ENCODE data around the gene DIP2B.
"Not testable (repeated sequence)": the region's sequence is repeated elsewhere in the genome, so short reads cannot be mapped to it uniquely, and the experiment has no call there.

The DIP2B gene

DNA sequence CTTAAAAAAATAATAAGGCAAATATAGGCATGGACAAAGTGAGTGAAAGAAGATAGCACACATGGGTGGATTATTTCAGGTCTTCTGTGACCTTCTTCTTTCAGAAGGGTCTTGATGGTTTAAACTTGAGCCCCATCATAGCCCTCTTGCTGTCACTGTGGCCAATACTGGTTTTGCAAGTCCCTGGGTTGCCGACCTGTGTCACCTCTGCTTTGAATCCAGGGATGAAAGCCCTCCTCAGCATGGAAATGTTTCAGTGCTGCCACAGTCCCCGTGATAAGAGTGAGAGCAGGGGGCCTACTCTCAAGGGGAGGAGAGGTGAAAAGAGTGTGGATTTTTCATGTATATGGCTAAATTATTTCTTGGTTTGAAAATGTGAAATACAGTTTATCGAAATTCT is 228.9 kb downstream of the DIP2B start:
- no peak for DNase-seq

DNA sequence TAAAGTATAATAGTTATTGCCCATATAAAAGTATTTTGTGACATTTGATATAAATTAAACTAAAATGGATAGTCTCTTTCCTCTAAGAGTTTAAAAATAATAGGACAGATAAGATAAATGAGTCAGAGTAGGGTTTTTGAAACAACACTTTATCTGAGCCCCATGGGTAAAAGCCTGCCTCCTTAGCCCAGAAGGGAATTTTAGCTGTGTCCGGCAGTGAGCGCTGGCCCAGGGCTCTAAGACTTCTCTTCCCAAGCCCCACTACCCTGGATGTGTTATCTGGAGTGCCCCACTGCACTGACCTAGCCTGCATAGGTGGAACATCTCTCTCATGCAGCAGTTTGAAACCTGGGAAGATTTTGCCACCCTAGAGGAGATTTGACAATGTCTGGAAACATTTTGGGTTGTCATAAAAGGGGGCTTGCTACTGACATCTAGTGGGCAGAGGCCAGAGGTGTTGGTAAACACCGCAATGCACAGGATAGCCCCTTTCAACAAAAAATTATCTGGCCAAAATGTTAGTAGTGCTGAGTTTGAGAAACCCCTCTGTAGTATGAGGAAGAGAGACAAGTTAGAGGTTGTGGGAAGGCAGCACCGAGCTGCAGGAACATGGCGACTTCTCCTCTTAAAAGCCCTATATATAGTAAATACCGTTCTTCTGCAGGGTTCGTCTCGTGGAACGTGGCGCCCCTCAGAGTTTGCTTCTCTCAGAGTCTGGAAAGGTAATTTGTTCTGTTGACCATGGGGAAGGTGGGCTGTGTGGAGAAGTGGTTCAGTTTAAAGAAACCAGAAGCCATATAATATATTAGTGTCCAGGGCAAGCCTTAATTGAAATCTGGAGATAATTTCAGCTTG is 229.9 kb downstream of the DIP2B start:
- DNase-seq, result peak in 4 of 14 donors; percentile 3 to 74 (median 6)

DNA sequence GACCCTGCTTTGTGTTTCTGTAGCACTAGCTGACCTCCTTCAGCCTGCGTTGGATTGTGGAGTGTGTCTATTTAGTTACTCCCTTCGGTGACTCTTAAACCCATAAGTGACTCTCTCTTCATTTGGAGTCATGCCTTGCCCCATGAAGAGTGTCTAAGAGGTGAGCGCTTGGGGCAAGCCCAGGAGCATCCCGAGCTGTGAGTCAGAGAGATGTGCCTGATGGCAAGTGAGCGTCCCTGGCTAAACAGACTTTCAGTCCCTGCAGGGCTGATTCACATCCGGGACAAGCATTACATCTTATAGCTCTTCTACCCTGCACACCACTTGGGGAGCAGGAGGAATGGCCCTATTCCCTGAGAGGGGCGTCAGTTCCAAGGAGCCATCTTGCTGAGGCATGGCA is 234.8 kb downstream of the DIP2B start:
- DNase-seq, result no peak

DNA sequence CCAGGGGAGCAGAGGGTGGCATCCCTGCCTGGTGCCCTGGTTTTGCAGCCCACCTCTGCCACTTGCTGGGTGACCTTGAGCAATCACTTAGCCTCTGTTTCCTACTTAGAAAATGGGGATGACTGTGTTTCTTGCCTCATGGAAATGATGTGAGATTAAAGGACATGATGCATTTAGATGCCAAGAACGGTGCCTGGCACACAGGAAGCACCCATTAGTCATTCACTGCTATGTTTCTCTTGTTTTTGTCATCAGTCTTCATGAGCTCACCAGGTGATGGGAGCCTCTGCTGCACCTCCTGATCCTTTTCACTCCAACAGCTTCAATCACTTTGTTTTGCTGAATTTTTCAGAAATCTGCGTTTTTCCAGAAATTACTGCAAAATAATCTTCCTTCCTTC is 235.5 kb downstream of the DIP2B start:
- no peak for DNase-seq

DNA sequence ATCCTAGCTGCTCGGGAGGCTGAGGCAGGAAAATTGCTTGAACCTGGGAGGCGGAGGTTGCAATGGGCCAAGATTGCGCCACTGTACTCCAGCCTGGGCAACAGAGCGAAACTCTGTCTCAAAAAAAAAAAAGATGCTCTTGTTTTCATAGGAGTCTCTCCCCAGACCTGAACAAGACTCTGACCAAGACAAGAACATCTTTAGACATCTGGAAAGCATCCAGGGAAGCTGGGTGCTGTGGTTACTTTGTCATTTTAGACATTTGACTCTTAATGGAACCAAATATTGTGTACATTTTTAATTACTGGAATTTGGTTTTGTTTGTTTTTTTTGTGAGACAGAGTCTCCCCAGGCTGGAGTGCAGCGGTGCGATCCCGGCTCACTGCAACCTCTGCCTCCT is 238.0 kb downstream of the DIP2B start:
- DNase-seq, result no peak

DNA sequence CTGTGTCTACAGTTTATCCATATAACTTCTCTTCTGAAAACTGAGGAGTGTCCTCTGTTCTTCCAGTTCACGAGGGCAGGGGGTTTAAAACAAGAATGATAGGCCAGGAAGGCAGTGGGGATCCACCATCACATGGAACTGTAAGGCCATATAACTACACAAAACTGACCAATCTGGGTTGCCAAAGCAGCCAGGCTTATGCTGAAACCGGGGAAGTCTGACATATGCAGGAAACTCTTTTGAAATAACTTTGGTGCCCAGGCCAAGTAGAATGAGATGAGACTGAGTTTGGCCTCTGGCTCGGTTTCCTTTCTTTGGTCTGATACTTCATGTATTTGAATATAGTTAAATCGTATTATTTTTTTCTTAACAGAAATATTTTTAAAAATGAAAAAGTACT is 241.1 kb downstream of the DIP2B start:
- DNase-seq, result no peak

DNA sequence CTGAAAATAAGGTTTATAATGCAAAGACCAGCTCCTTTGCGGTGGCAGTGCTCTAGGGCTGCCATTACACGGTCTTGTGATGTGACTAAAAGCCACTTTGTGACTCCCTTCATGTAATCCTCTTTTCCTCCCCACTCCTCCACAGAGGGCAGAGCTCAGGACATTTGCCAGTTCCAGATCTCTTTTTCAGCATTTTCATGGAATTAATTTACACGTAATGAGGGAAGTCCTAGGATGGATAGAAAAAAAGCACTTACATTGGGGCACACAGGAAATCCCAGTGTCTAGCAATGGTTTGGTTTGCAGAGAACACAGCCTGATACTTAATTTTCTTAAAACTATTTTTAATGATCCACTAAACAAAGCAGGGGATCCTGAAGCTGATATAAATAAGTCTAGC is 241.6 kb downstream of the DIP2B start:
- DNase-seq, result no peak

DNA sequence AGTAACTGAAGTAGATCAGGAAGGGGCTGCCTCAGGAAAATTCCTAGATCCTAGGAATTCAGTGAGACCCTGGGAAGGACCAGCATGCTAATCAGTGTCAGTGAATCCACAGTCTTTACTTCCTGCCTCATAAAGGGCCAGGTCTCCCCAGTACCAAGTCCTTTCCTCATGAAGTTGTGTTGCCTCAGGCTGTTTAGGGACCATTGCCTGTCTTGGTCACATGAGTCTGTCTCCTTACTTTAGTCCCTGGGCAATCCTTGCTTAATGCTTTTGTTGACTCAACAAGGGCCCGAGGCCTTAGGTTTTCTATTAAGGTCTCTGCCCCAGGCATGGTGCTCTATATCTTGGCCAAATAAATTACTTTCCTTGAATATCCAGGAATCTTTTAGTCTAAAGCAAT is 243.0 kb downstream of the DIP2B start:
- no peak for DNase-seq

DNA sequence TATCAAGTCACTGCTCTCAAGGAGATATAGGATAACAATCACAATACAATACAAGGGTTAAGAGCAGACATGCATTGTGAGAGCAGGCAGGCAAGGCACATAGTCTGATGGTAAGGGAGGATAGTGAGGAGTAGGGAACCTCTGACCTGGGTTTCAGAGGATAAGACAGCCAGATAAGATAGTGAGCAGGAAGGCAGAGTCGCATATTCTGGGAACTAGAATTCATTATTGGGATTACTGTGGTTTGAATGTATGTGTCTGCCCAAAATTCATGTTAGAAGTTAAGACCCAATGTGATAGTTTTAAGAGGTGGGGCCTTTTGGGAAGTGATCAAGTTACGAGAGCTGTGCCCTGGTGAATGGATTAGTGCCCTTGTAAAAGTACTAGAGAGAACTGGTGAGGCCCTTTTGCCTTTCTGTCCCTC is 244.7 kb downstream of the DIP2B start:
- no peak for DNase-seq

DNA sequence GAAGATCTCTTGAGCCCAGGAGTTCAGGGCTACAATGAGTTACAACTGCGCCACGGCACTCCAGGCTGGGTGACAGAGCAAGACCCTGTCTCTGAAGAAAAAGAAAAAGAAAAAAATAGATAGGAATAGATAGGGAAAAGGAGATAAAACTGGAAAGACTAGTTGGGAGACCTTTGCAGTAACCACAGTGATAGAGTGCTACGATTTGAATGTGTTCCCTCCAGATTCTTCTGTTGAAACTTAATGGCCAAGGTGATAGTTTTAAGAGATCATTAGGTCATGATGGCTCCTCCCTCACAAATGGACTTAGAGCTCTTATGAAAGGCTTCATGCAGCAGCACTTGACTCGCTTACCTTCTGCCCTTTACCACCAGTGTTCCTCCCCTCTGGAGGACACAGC is 245.6 kb downstream of the DIP2B start:
- no peak for DNase-seq

DNA sequence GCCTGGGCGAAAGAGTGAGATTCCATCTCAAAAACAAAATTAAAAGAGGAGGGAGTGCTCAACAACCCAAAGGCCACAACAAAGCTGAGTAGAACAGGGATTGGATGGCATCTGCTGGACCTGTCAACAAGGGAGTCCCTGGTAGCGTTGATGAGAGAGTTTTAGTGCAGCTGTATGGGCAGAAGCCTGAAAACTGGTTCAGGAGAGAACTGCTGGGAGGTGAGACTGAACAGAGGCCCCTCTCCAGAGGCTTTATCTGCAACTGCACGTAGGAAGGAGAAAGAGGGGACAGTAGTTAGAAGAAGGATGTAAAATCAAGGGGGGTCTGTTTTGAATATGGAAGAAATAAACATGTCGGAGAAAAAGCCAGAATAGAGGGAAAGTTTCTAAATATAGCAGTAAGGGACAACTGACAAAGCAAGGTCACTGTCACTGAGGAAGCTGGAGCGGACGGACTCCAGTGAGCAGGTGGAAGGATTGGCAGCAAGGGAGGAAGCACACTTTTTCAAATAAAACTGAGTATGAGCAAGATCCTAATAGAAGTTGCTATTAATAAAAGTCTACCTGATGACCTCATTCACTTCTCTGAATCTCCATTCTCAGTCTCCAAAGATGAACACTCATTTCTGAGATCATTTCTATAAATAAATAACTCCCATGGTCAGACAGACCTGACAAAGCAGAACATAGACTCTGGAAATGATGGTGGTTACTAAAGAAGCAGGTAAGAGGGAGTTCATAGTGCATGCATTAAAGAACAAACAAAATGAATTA is 247.3 kb downstream of the DIP2B start:
- peak in 1 of 14 donors; percentile 53 for DNase-seq

DNA sequence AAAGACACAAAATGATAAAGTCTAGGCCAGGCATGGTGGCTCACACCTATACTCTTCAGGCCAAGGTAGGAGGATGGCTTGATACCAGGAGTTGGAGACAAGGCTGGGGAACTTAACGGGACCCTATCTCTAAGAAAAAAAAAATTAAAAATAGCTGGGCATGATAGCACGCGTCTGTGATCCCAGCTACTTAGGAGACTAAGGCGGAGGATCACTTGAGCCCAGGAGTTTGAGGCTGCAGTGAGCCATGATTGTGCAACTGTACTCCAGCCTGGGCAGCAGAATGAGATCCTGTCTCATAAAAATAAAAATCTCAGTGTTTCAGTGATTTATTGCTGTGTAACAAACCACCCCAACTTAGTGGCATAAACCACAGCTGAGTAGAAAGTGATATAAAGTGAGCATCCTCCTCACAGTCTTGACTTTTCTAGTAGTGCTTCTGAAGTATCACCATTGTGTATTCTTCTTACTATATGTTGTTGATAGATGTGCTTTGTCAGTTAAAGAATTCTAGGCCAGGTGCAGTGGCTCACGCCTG is 248.5 kb downstream of the DIP2B start:
- no peak for DNase-seq

DNA sequence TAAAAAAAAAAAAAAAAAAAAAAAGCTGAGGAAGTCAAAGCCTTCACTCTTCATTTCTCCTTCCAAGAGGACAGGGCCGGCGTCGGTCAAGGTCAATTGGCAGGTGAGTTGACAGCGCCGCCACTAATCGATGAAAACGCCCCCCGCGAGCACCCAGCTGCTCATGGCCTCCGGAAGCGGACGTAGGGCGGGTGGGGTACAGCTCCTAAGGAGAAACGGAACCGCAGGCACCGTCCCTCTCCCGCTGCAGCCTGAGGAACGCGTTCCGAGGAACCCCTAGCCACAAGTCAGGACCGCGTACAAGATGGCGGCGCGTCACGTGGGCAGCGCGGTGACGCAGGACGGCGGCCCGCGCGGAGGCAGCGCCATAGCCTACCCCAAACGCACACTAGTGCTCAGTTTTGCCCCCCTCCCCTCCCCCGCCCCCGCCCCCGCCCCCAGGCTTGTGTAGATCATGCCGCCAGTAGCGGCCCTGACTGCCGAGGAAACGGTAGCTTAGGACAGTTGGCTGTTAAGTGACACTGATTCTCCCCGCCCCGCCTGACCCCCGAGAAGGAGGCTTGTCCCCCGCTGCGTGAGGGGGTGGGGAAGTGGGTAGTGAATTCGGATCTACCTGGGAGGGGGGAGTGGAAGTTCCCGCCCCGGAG is 259.0 kb downstream of the DIP2B start, which contains the start of gene ATF1:
Gene ATF1, plus strand, starts transcription at position 463 of the 647 bp plus-strand sequence. CDS start 16,045 bp downstream, outside the sequence.
- peak; percentile 31 to 93 (median 87) for DNase-seq

DNA sequence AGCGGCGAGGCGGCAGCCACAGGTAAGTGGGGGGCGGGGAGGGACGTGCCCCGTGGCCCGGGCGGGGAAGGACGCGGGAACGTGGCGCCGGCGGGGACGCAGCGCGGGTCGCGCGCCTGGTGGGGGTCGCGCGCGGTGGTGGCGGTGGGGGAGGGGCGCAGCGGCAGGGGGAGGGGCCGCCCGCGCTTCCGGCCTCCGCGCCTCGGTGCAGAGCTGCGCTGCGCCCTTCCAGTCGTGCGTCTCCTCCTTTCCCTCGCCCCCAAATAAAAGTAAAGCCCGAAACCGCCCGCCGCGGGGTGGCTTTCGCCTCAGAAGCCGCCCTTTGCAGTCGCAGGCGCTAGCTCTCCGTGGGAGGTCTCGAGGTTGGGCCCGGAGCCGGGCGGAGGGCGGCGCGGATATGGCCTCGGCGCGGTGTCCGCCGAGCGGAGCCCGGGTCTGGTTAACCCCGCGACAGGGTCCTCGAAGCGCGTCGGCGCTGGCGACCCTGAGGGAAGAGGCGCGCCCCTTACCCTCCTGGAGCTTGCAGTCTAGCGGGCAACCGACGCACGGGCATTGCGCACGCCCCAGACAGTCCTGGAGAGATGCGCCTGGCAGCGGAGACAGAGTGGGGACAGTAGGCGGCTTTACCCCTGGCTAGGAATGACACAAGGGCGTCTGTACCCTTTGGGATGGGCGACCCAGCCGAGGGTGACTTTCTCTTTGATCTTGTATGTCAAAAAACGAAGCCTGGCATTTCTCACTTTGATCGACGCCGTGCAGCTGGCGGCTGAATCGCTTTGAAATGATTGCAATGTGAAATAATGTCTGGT is 259.7 kb downstream of the DIP2B start:
- DNase-seq, result peak in 13 of 14 donors; percentile 35 to 88 (median 72)

DNA sequence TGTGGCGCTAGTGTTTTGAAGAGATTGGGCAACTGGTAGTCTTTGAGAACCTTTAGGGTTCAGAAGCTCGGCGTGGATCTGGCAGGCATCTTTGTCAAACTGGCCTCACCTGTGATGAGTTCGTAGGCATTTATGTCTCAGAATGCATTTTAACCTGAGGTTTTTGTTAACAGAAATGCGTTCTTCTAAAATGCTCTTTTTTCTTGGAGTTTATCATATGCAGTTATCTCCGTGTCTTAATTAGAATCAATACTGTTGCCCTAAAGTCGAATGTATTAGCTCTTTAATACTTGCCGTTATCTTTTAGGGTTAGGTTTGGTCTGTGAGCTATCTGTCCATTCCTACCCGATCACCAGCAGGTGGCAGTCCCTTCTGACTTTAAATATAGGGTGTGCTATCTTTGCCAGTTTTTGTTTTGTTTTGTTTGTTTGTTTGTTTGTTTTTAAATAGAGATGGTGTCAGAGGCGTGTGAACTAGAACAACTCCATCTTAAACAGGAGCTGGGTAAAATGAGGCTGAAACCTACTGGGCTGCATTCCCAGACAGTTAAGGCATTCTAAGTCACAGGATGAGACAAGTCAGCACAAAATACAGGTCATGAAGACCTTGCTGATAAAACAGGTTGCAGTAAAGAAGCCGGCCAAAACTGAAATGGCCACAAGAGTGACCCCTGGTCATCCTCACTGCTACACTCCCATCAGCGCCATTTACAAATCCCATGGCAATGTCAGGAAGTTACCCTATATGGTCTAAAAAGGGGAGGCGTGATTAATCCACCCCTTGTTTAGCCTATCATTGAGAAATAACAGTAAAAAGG is 260.5 kb downstream of the DIP2B start:
- DNase-seq, result peak in 8 of 14 donors; percentile 2 to 69 (median 17)

DNA sequence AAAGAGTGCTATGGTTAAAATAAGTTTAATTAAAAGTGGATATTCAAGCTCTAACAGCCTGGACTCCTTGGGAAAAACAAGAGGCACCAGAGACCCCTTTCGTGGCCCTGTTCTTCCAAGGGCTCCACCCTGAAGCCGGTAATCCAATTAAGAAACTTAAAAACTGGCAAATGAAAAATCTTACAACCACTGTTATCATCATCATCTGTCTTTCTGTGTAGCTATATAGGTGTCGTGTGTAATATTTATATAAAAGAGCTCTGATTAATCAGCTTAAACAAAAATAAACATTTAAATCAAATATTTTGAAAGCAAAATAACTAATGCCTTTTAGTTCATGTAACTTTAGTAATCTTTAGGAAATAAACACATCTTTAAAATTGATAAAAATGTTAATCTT is 263.6 kb downstream of the DIP2B start:
- DNase-seq, result no peak

DNA sequence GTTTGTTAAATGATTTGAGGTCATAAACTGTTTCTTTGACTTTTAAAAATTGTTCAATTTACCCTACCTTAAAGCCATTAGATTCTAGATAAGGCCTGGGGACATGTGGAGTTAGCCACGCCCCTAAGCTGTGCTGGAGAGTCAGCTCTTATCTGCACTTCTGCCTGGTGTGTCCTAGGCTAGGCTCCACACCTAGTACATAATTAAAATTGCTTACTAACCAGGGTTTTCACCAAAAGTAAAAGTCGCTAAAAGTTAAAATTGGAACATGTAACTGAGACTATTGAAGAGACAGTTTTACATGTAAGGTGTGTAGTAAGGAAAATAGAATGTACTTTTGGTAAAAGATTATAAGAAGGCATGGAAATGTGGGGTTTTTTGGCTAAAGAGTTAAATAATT is 264.0 kb downstream of the DIP2B start:
- not testable (repeated sequence) for DNase-seq

DNA sequence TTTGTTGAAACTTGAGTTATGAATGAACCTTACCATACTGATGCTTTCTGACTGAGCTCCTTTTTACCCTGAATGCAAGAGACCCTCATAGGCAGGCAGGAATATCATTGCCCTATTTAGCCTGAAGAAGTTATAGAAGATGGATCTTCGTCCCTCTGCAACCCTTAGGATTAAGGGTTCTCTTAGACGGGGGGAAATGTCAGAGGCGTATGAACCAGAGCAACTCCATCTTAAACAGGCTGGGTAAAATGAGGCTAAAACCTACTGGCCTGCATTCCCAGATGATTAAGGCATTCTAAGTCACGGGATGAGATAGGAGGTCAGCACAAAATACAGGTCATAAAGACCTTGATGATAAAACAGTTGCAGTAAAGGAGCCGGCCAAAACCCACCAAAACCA is 266.6 kb downstream of the DIP2B start:
- no peak for DNase-seq

DNA sequence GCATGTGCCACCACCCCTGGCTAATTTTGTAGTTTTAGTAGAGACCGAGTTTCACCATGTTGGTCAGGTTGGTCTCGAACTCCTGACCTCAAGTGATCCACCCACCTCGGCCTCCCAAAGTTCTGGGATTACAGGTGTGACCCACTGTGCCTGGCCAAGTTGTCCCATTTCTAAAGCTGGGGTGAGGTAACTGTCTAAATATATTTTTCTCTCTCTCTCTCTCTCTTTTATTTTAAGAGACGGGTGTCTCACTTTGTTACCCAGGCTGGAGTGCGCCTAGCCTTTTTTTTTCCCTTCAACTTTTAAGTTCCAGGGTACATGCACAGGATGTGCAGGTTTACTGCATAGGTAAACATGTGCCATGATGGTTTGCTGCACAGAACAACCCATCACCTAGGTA is 267.7 kb downstream of the DIP2B start:
- no peak for DNase-seq

DNA sequence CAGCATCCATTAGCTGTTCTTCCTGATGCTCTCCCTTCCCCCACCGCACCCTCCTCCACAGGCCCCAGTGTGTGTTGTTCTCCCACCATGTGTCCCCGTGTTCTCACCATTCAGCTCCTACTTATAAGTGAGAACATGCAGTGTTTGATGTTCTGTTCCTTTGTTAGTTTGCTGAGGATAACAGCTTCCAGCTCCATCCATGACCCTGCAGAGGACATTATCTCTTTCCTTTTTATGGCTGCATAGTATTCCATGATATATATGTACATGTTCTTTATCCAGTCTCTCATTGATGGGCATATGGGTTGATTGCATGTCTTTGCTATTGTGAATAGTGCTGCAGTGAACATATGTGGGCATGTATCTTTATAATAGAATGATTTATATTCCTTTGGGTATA is 268.1 kb downstream of the DIP2B start:
- DNase-seq, result no peak

DNA sequence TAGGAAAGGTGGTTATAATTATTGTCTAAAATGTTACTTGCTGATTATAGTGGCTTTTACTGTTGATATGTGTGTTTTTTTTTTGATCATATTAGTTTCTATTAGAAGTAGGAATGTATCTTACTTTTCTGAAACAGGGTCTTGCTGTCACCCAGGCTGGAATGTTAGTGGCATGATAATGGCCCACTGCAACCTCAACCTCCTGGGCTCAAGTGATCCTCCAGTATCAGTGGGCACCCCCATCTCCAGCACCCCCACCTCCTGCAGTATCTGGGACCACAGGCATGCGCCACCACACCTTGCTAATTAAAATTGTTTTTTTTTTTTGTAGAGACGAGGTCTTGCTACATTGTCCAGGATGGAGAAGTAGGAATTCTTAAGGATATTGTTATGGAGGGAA is 270.5 kb downstream of the DIP2B start:
- DNase-seq, result no peak

Measured in C1 segment of cervical spinal cord (tissue), 14 donors.